Parathyroid adenoma (tissue), 2 donors: ENCODE data around the gene TSC2.

Source experiments
- H2AFZ ChIP-seq: fragments of 300-600 bp; sonication (generic); one replicate; pipeline ENCODE4 v1.7.0; 2017; ENCODE audit warnings: antibody characterized with exemption, mild to moderate bottlenecking
- H3K27ac ChIP-seq: fragments of 300-600 bp; sonication (generic); one replicate; pipeline ENCODE4 v1.7.0; 2017
- H3K27me3 ChIP-seq: fragments of 300-600 bp; sonication (generic); one replicate; pipeline ENCODE4 v1.7.0; 2017; ENCODE audit warnings: low read length; ENCODE audit not compliant: control insufficient read depth, insufficient read depth
- H3K36me3 ChIP-seq: fragments of 300-600 bp; sonication (generic); one replicate; pipeline ENCODE4 v1.7.0; 2017; ENCODE audit warnings: low read length; ENCODE audit not compliant: control insufficient read depth, insufficient read depth
- H3K4me1 ChIP-seq: fragments of 300-600 bp; sonication (generic); one replicate; pipeline ENCODE4 v1.7.0; 2017; ENCODE audit warnings: control low read depth
- H3K4me2 ChIP-seq: fragments of 300-600 bp; sonication (generic); one replicate; pipeline ENCODE4 v1.7.0; 2017; ENCODE audit warnings: low read length
- H3K4me3 ChIP-seq: fragments of 300-600 bp; sonication (generic); one replicate; pipeline ENCODE4 v1.7.0; 2017; ENCODE audit warnings: low read depth, low read length
- H3K79me2 ChIP-seq: fragments of 300-600 bp; sonication (generic); one replicate; pipeline ENCODE4 v1.7.0; 2017; ENCODE audit warnings: control low read depth
- H3K9ac ChIP-seq: fragments of 300-600 bp; sonication (generic); one replicate; pipeline ENCODE4 v1.7.0; 2017; ENCODE audit warnings: mild to moderate bottlenecking
- H3K9me3 ChIP-seq: fragments of 300-600 bp; sonication (generic); one replicate; pipeline ENCODE4 v1.7.0; 2017; ENCODE audit warnings: low read length; ENCODE audit not compliant: control insufficient read depth
- CTCF ChIP-seq: fragments of 300-600 bp; sonication (generic); IDR thresholded peaks from one replicate; pipeline ENCODE4 v1.7.0; 2017; ENCODE audit warnings: antibody characterized with exemption, mild to moderate bottlenecking
- donor health status: primary hyperparathyroidism.

TSC2 gene

GRCh38 chr16:2029350-2029749 lies 18.4 kb upstream of the TSC2 start:
- peaks cover 2% of the 10 kb centered on the region for H3K4me1 ChIP-seq

DNA sequence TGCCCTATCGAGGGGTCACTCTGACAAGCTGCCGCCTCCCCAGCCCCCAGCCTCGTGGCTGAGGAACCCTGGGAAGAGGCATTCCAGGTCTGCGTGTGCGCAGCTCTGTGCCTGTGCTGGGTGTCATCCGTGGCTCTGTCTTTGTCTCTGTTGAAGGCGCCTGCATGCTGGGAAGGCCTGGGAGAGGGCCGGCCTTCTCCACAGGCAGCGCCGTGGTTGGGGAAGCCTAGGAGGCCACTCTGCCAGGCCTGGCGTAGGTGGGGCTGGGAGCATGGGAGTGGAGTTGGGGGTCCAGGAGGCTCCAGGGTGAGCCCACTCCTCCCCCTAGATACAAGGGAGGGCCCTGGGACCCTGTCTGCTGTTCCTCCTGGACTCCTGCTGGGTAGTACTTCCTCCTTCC lies 17.7 kb upstream of the TSC2 start:
- H3K36me3 ChIP-seq = no peaks in the 10 kb centered on the region
- no peaks in the 10 kb centered on the region for H3K27me3 ChIP-seq
- no peak overlapping the region for H3K4me3 ChIP-seq
- H3K4me1 ChIP-seq = peaks cover 2% of the 10 kb centered on the region
- H3K9ac ChIP-seq = no peak overlapping the region
- no peaks in the 10 kb centered on the region for H3K9me3 ChIP-seq
- H3K27ac ChIP-seq = no peak overlapping the region
- no peak for TF ChIP-seq CTCF
- H3K79me2 ChIP-seq = no peaks in the 10 kb centered on the region
- no peak overlapping the region for H2AFZ ChIP-seq
- H3K4me2 ChIP-seq = peak overlapping the region; percentile 17

More at GRCh38 chr16:2029350-2029749, 18.4 kb upstream of the TSC2 start:
- H3K79me2 ChIP-seq = no peaks in the 10 kb centered on the region
- no peaks in the 10 kb centered on the region for H3K36me3 ChIP-seq
- H3K9me3 ChIP-seq = no peaks in the 10 kb centered on the region
- no peak overlapping the region for H3K27ac ChIP-seq
- TF ChIP-seq CTCF = no peak
- no peak overlapping the region for H3K9ac ChIP-seq
- H3K4me2 ChIP-seq = no peak overlapping the region
- H3K27me3 ChIP-seq = no peaks in the 10 kb centered on the region
- H3K4me3 ChIP-seq = peak overlapping the region; percentile 14
- no peak overlapping the region for H2AFZ ChIP-seq

- H3K9me3 ChIP-seq = no peaks in the 10 kb centered on the region
- no peak overlapping the region for H3K4me3 ChIP-seq
- no peak overlapping the region for H3K4me2 ChIP-seq
- no peaks in the 10 kb centered on the region for H3K79me2 ChIP-seq
- H2AFZ ChIP-seq = no peak overlapping the region
- H3K27me3 ChIP-seq = no peaks in the 10 kb centered on the region
- no peak overlapping the region for H3K9ac ChIP-seq
- no peak for TF ChIP-seq CTCF
- H3K27ac ChIP-seq = no peak overlapping the region
- no peaks in the 10 kb centered on the region for H3K36me3 ChIP-seq
- peaks cover 2% of the 10 kb centered on the region for H3K4me1 ChIP-seq
Observed at GRCh38 chr16:2031081-2031577, 16.7 kb upstream of the TSC2 start.

DNA sequence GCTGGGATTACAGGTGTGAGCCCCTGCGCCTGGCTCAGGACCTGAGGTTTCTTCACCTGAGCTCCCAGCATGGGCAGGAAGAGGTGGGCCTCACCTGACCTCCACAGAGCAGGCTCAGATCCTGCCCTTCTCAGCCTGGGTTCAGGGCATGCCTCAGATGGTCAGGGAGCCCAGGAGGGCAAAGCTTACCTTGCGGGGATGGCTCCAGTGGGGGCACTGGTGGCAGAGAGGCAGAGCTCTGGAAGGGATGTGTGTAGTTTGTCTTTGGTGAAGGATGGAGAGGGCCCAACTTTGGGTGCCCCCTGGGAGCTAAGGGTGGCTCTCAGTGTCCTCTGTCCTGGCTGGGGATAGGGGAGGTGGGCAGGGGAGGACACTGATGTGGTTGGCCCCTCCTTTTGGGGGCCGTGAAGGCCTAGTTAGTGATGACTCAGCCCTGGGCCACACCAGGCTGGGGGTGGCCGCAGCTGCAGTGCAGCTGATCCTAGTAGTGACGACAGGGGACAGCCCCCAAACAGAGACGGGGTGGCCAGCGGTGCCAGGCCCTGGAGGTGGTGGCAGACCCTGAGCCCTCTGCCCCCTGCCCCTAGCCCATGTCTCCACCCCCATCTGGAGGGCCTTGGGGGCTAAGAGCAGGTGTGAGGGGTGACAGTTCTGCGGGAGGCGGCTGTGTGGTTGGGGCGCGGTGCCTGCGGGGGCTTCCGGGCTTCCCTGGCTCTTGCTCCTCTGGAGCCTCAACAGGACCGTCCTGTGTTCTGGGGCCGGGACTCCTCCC lies 15.3 kb upstream of the TSC2 start:
- H3K4me2 ChIP-seq = no peak overlapping the region
- no peaks in the 10 kb centered on the region for H3K36me3 ChIP-seq
- no peaks in the 10 kb centered on the region for H3K9me3 ChIP-seq
- H3K27me3 ChIP-seq = no peaks in the 10 kb centered on the region
- H3K27ac ChIP-seq = peak overlapping the region; percentile 19
- peaks cover under 1% of the 10 kb centered on the region for H3K4me1 ChIP-seq
- no peak for TF ChIP-seq CTCF
- no peak overlapping the region for H2AFZ ChIP-seq
- no peak overlapping the region for H3K9ac ChIP-seq
- no peak overlapping the region for H3K4me3 ChIP-seq
- no peaks in the 10 kb centered on the region for H3K79me2 ChIP-seq
